SK-N-MC (cell line): ENCODE results near the gene CHGA.

ENCODE experiments used
- EZH2 ChIP-seq: fragments of 200-600 bp; sonication (generic); IDR thresholded peaks from one replicate; pipeline ENCODE4 v1.6.1; 2017; ENCODE audit warnings: antibody characterized with exemption
- FOXP2 ChIP-seq: optimal IDR thresholded peaks from 2 replicates; pipeline ENCODE3; 2011; ENCODE audit warnings: mild to moderate bottlenecking, moderate library complexity; ENCODE audit not compliant: insufficient read depth; ENCODE audit errors: extremely low read length, control extremely low read depth
- POLR2AphosphoS5 ChIP-seq: IDR thresholded peaks from 2 replicates; pipeline ENCODE4 v1.6.1; 2012; ENCODE audit warnings: mild to moderate bottlenecking, low read depth, low read length, borderline replicate concordance

DNA sequence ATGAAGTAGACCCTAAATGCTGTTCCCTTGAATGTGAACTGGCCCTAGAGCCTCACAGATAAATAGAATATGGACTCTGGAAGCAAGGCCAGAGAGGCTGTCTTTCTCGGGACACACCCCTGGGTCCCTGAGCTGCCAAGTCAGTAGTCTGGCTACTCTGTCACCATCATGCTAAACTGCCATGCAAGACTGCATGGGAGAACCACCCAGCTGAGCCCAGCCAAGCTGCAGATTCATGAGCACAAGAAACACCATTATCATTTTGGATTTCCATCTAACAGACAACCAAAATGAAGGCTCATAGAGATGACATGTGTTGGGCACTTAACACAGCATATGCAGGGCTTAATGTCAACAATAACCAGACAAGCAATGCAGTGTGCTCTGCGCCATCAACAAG, 53.3 kb downstream of the CHGA start:
- TF ChIP-seq EZH2 (no peak), POLR2AphosphoS5 (no peak), FOXP2 (no peak)
